ENCODE measurements around the gene TRPM2. TPM values are rescaled to one million over a fixed set of nuclear protein-coding genes. Genes with fewer than 3 reads are reported as not detected.

TRPM2 gene
- polyA plus RNA-seq, 3 donors = 0.98 to 1.3 (median 1.2) TPM

- DNase-seq = no peak
These were observed 127.0 kb downstream of the TRPM2 start for GRCh38 chr21:44480200-44481053.

- no peak for DNase-seq
These were observed 129.3 kb downstream of the TRPM2 start for GRCh38 chr21:44482581-44483287.

- no peak for DNase-seq
These were observed 130.1 kb downstream of the TRPM2 start for GRCh38 chr21:44483288-44484237.

DNA sequence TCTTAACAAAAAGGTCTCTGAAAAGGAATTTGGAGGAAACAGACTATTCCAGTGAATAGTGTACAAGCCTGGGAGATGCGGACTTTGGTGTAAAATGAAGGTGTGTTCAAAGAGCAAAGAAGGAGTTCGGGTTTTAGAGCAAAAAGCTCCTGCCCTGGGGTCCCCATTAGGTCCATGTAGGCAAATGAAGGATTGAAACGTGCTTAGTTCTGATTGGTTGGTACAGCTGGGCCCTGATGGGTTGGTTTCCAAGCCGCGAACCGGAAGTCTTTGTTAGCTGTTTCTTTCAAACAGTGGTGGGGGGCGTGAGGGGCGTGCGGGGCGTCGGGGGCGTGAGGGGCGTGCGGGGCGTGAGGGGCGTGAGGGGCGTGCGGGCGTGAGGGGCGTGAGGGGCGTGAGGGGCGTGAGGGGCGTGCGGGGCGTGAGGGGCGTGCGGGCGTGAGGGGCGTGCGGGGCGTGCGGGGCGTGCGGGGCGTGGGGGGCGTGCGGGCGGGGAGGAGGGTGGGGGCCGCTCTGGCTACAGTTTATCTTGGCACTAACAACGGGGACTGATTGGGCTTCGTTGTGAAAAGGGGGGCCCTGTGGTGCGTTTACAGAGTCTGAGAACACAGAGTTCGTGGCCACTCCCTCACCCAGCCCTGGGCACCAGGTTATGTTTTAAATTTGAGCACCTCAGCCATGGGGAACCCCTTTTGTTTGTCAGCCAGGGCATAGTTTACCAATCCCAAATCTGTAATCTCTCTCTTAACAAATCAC lies 131.3 kb downstream of the TRPM2 start:
- DNase-seq = no peak

DNA sequence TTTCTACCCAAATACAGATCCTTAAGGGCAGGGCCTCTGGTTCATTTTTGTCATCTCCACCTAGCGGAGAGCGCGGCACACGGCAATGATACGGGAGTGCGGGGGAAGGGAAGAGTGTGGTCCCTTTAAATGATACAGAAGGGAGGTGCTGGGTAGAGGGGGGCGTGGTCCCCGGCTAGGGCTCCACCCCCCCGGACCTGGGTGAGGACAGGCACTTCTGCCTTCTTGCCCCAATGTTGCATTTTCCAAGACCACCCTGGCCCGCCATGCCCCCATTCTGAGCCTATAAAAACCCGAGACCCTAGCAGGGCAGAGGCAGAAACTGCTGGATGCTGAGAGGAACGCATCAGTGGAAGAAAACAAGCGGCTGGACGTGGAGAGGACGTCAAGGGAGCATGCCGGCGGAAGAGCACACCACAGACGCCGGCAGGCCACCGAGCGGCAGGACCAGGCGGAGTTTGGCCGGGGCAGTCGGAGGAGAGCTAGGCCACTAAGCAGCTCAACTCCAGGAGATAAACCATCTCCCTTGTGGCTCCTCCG lies 131.9 kb downstream of the TRPM2 start:
- DNase-seq = no peak

DNA sequence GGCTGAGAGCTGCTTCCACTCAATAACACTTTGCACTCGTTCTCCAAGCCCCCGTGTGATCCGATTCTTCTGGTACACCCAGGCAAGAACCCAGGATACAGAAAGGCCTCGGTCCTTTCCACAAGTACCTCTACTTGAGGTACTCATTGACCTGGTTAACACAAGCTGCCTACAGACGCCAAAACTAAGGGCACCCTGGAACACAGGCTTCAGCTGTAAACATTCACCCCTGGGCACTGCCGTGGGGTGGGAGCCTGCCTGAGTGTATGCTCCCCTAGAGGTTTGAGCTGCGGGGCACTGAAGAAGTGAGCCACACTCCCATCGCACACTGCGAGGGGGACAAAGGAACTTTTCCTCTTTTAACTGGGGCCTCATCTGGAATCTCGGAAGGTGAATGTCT lies 132.4 kb downstream of the TRPM2 start:
- no peak for DNase-seq

DNA sequence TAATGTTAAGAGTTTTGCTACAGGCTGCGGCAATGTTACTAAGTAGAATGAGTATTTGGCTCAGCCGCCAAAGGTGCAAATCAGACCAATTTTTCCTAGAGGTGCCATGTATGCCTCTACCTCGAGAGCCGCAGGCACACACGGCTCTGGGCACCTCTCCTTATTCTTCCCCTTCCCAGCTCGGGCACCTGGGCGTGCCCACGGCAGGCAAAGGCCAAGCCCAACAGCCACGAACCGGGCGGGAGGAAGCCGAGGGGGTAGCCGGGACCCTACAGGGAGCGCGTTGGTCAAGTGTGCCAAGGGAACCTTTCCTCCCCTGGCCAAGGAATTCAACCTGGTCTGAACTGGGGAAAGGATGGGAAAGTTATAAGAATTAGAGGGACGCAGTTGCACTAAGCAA lies 132.9 kb downstream of the TRPM2 start:
- DNase-seq = no peak

- no peak for DNase-seq
These were observed 134.4 kb downstream of the TRPM2 start for GRCh38 chr21:44487831-44488230.

- DNase-seq = no peak
These were observed 136.5 kb downstream of the TRPM2 start for GRCh38 chr21:44489962-44490361.

DNA sequence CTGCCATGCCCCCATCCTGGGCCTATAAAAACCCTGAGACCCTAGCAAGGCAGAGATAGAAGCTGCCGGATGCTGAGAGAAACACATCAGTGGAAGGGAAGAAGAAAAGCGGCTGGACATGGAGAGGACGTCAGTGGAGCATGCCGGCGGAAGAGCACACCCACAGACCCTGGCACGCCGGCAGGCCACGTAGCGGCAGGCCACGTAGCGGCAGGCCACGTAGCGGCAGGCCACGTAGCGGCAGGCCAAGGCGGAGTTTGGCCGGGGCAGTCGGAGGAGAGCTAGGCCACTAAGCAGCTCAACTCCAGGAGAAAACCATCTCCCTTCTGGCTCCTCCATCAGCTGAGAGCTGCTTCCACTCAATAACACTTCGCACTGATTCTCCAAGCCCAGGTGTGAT lies 137.0 kb downstream of the TRPM2 start:
- no peak for DNase-seq

- no peak for DNase-seq
These were observed 137.4 kb downstream of the TRPM2 start for GRCh38 chr21:44490816-44491215.

Other genes starting within 250 kb of the TRPM2 start
- 10 to 100 TPM in 1 of 3 donors, 1 to 10 TPM in 2; 9.1 to 12.1 (median 9.5) TPM for gene PWP2, start 246.2 kb upstream of the TRPM2 start, polyA plus RNA-seq (ENCODE audit: insufficient read length in 3 of 3)
- 100 to 1,000 TPM in 1 of 3 donors, 10 to 100 TPM in 2; 83.5 to 105 (median 93.4) TPM for gene GATD3, start 219.9 kb upstream of the TRPM2 start, polyA plus RNA-seq (ENCODE audit: insufficient read length in 3 of 3)
- gene ICOSLG, start 112.7 kb upstream of the TRPM2 start, polyA plus RNA-seq (ENCODE audit: insufficient read length in 3 of 3) = 10 to 100 TPM in 1 of 3 donors, 1 to 10 TPM in 2; 8.3 to 10.7 (median 9.0) TPM
- gene DNMT3L, start 91.7 kb upstream of the TRPM2 start, polyA plus RNA-seq (ENCODE audit: insufficient read length in 3 of 3) = not detected
- gene AIRE, start 67.7 kb upstream of the TRPM2 start, polyA plus RNA-seq (ENCODE audit: insufficient read length in 3 of 3) = under 1 TPM; 0.44 to 0.99 (median 0.52) TPM
- gene PFKL, start 53.6 kb upstream of the TRPM2 start, polyA plus RNA-seq (ENCODE audit: insufficient read length in 3 of 3) = 100 to 1,000 TPM; 145 to 181 (median 180) TPM
- 10 to 100 TPM; 32.6 to 37.0 (median 33.0) TPM for gene CFAP410, start 14.2 kb upstream of the TRPM2 start, polyA plus RNA-seq (ENCODE audit: insufficient read length in 3 of 3)
- 1 to 10 TPM; 4.6 to 5.6 (median 5.2) TPM for gene LRRC3, start 101.9 kb downstream of the TRPM2 start, polyA plus RNA-seq (ENCODE audit: insufficient read length in 3 of 3)
- gene KRTAP10-1, start 186.6 kb downstream of the TRPM2 start, polyA plus RNA-seq (ENCODE audit: insufficient read length in 3 of 3) = not detected
- gene KRTAP10-2, start 197.9 kb downstream of the TRPM2 start, polyA plus RNA-seq (ENCODE audit: insufficient read length in 3 of 3) = not detected
- not detected for gene KRTAP10-3, start 205.2 kb downstream of the TRPM2 start, polyA plus RNA-seq (ENCODE audit: insufficient read length in 3 of 3)
- not detected for gene KRTAP10-4, start 220.1 kb downstream of the TRPM2 start, polyA plus RNA-seq (ENCODE audit: insufficient read length in 3 of 3)
- not detected for gene KRTAP10-5, start 227.0 kb downstream of the TRPM2 start, polyA plus RNA-seq (ENCODE audit: insufficient read length in 3 of 3)
- gene KRTAP10-6, start 238.9 kb downstream of the TRPM2 start, polyA plus RNA-seq (ENCODE audit: insufficient read length in 3 of 3) = not detected
- gene KRTAP10-7, start 247.0 kb downstream of the TRPM2 start, polyA plus RNA-seq (ENCODE audit: insufficient read length in 3 of 3) = not detected